A549 (cell line): ENCODE results near the gene MPP3.

Source experiments
- EP300 ChIP-seq, 2 experiments: fragments of >200 bp; sonication (Bioruptor Twin); formaldehyde crosslinking; IDR thresholded peaks; 2 replicates in 1 of 2; 3 replicates in 1 of 2; pipeline ENCODE4 v1.6.1; 2016 to 2017
- HMGXB4 ChIP-seq: fragments of 250-450 bp; sonication (Bioruptor Pico); IDR thresholded peaks from 2 replicates; pipeline ENCODE4 v1.5.0; 2021; ENCODE audit warnings: mild to moderate bottlenecking, moderate library complexity, borderline replicate concordance
- JUN ChIP-seq, 2 experiments: fragments of >200 bp; sonication (Bioruptor Twin); formaldehyde crosslinking; IDR thresholded peaks; 2 replicates in 1 of 2; 3 replicates in 1 of 2; pipeline ENCODE4 v1.6.1; 2016 to 2017
- KDM1A ChIP-seq: fragments of 200-600 bp; sonication (generic); IDR thresholded peaks from 2 replicates; pipeline ENCODE4 v1.6.1; 2016; ENCODE audit warnings: low read depth, mild to moderate bottlenecking
- MAX ChIP-seq: IDR thresholded peaks from 2 replicates; pipeline ENCODE4 v1.6.1; 2012
- TP53 ChIP-seq: fragments of 250-450 bp; sonication (Bioruptor Pico); IDR thresholded peaks from 2 replicates; pipeline ENCODE4 v1.5.0; 2021; ENCODE audit warnings: mild to moderate bottlenecking, moderate library complexity
- ZSCAN20 ChIP-seq: fragments of 250-450 bp; sonication (Bioruptor Pico); IDR thresholded peaks from 2 replicates; pipeline ENCODE4 v1.8.0; 2022; ENCODE audit warnings: mild to moderate bottlenecking, moderate library complexity
- TF ChIP-seq, protein P1 (sequence below): fragments of >200 bp; sonication (Bioruptor Twin); formaldehyde crosslinking; IDR thresholded peaks from 3 replicates; pipeline ENCODE4 v1.5.1; 2016

DNA sequence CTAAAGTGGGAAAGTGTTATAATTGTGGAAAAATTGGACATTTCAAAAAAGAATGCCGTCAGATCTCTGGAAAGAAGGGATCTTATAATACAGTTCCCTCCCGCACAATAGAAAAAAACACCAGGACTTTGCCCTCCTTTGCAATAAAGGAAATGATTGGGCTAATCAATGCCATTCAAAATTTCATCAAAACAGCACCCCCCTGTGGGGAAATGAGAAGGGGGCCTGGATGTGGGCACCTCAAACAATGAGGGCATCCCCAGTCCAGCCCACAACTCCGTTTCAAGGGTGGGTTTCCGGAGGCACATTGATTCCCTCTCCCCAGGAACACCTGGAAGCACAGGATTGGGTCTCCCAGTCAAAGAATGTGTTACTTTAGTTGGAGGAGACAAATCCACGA is 40.1 kb upstream of the MPP3 start:
- no peak for TF ChIP-seq MAX
- TF ChIP-seq TP53, result no peak
- no peak for TF ChIP-seq EP300 (IDR thresholded peaks at IDR 0.05)
- TF ChIP-seq, protein P1, sequence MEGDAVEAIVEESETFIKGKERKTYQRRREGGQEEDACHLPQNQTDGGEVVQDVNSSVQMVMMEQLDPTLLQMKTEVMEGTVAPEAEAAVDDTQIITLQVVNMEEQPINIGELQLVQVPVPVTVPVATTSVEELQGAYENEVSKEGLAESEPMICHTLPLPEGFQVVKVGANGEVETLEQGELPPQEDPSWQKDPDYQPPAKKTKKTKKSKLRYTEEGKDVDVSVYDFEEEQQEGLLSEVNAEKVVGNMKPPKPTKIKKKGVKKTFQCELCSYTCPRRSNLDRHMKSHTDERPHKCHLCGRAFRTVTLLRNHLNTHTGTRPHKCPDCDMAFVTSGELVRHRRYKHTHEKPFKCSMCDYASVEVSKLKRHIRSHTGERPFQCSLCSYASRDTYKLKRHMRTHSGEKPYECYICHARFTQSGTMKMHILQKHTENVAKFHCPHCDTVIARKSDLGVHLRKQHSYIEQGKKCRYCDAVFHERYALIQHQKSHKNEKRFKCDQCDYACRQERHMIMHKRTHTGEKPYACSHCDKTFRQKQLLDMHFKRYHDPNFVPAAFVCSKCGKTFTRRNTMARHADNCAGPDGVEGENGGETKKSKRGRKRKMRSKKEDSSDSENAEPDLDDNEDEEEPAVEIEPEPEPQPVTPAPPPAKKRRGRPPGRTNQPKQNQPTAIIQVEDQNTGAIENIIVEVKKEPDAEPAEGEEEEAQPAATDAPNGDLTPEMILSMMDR, result no peak
- TF ChIP-seq HMGXB4 (CRISPR knock-in tag), result no peak
- TF ChIP-seq KDM1A, result no peak
- TF ChIP-seq JUN (IDR thresholded peaks at IDR 0.05), result no peak
- TF ChIP-seq ZSCAN20 (CRISPR knock-in tag), result no peak
